NCI-H2029 treated with DMSO at 0.1 percent for 48 hours (cell line): ENCODE data around the gene SAMD11.
"Not testable (repeated sequence)": the region's sequence is repeated elsewhere in the genome, so short reads cannot be mapped to it uniquely, and the experiment has no call there.

Experiments
- DNase-seq: peaks from one replicate; lab custom pipeline; 2025; lab: John Stamatoyannopoulos, UW

Gene SAMD11

DNA sequence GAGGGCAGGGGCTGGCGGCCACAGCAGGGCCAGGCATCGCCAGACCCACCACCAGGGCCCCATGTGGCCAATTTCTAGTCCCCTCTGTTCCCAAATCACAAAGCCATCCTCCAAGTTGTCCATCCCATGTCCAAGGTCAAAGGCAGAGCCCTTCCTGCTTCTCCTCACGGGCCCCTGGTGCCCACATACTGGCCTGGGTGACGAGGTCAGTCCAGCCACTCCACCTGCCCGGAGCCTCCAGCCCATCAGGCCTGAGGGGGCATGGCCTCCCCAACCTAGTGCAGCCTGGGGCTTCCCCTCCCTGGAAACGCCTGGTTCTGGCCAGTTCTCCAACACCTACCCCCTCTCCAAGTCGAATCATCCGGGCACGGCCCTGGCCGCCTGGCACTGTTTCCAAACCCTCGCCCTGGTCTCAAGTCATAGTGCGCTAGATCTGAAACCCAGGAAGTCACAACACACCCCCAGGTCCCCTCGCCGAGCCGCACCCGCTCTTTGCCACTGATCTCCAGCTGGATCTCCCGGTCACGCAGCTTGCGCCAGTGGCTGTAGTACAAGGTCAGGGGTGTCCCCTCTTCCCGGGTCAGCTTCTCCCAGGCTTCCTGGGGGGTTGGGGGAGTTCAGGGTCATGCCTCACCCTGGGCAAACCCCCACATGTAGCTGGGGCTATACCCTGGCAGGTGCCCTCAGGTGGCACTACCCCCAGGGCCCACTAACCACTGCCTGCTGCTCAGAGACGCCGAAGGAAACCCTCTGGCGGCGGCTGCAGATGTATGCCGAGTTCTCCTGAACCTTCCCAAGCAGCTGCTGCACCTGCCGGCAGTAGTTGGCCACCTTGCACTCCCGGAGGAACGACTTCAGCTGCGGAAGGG lies 22.2 kb downstream of the SAMD11 start:
- DNase-seq = no peak

DNA sequence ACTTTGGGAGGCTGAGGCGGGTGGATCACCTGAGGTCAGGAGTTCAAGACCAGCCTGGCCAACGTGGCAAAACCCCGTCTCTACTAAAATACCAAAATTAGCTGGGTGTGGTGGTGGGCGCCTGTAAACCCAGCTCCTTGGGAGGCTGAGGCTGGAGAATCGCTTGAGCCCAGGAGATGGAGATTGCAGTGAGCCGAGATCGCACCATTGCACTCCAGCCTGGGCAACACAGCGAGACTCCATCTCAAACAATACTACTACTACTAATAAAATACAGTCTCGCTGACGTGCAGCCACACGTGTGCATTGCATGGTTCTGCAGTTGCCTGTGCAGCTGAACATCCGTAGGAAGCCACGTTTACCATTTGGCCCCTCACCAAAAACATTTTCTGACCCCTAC lies 23.1 kb downstream of the SAMD11 start:
- DNase-seq = not testable (repeated sequence)

DNA sequence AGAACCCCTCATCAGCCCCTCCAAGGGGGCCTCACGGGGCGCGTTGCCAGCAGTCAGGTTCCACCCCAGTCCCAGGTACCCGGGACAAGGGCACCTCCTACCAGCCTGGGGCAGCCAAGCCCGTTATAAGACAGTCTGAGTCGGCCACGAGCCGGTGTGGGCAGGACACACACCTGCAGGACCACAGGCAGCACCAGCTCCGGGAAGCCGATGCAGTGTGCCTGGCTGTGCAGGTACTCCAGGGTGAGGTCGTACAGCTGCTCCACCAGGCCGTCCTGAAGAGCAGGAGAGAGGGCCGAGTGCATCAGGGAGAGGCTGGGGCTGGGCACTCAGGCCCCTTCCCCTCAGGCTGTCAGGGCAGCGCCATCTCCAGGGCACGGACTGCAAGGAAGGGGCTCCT lies 24.2 kb downstream of the SAMD11 start:
- no peak for DNase-seq

DNA sequence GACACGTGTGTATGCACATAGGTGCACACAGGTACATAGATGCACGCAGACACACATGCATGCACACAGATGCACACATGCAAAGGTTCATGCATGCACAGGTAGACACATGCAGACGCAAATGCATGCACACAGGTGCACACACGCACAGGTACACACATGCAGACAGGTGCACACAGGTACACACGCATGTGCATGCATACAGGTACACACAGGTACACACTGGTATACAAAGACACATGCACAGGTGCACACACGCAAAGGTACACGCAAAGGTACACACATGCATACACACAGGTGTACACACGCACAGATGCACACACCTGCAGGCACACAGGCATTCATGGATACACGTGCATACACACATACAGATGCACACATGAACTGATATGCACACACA lies 26.5 kb downstream of the SAMD11 start:
- DNase-seq = no peak

DNA sequence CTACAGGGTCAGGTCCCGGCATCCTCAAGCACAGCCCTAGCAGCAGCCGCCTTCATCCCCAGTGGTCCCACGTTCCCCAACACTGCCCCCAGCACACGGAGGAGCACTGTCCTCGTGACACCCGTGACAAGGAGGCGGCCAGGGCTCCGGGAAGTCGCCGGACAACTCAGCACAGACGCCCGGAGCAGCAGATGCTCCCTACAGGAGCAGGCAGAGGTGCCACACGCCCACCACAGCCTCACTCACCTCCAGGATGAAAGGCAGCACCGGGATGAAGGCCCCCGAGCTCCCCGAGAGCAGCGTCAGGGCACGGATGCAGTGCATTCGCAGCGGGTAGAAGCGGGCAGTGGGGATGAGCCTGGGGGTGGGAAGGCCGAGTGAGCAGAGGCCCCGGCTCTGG lies 27.2 kb downstream of the SAMD11 start:
- DNase-seq = no peak

DNA sequence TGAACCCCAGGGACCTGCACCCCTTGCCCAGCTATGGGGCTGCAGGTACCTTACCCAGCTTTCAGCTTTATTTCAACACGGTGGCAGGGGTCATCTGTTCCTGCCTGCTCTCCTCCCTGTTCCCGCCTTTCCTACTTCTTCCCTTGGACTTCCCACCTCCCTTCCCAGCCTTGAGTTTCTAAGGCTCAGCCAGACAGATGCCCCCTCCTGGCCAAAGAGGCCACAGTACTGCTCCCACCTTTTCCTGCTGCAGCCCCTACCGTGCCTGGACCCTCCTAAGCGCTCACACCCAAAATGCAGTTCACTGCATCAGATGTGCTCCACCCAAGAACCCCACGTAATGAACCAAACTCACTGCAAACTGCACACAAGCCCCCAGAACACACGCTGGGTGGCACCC lies 27.6 kb downstream of the SAMD11 start:
- no peak for DNase-seq

DNA sequence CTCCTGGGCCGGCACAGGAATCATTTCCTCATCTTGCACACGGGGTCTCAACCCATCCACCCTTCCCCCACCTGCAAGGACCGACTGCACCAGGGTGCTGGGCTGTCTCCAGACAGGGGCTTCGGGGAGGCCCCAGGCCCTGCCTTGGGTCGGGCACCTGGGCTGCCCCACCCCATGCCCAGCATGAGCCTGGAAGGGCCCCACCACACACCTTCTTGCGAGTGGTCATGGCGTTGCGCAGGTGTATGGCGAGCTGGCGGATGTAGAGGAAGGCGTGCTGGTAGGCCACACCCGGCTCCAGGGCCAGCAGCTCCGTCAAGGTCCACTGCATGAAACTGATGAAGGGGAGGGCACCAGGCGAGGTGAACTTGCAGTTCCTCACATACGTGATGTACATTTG lies 28.5 kb downstream of the SAMD11 start:
- no peak for DNase-seq

DNA sequence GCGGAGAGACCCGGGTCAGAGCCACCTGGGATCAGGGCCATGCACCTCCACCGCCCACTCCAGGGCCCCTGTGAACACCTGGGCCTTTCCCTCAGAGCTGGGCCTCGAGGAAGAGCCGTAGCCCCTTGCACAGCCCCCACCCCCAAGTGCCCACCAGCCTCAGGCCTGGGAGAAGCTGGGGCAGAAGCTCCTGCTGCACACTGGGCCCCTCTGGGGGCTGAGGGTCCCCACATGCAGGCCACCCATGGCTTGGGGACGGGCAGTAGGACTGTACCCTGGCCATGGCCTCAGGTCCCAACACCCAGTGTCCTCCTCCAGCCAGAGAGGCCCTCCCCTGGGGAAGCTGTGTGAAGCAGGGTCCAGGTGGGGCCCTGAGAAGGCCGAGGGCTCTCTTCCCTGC lies 28.9 kb downstream of the SAMD11 start:
- DNase-seq = no peak

DNA sequence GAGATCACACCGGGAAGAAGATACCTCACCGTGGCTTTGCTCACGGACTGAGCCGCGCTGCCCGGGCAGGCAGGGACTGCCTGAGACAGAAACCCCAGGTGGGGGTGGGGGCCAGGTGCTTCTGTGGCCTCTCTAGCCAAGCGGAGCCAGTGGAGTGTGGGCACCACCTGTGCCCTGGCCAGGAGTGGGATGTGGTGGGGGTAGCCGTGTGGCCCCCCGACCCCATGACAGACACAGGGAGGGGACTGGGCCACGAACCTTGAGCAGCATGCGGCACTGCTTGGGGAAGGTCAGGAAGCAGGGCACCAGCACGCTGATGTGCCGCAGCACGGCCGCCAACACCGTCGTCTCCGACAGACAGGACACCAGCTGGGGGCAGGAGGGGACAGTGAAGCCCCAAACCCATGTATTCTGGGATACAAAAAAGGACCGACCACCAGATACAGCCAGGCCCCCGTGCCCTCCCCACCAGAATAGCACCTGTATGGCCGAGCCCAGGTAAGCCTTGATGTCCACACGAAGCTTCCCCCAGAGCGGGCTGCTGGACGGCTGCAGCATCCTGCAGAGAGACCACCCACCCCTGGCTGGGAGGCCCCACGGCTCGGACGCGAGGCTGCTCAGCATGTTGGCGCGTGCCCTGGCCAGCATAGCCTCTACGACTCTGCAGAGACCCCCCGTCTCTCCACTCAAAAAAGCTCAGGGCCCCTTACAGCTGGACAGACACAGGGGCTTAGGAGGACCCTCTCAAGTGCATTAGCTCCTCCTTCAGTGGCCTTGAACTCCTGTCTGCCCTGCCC lies 30.0 kb downstream of the SAMD11 start:
- no peak for DNase-seq

DNA sequence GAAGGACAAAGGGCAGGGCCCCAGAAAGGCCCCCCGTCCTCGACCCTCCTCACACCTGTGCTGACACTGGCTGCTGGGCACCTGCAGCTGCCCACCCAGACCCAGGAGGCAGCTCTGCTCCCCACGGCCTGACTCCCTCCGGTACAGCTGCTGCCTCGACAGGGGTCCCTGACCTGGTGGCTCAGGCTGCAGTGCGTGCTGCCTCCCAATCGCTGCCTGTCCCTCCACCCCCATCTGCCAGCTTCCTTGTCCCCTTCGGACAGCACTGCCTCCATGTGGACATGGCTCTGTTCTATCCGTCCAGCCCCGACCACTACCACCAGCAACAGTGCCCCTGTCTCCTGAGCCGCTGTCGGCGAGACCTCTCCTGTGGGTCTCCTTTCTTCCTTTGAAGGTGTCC lies 31.2 kb downstream of the SAMD11 start:
- DNase-seq = no peak

DNA sequence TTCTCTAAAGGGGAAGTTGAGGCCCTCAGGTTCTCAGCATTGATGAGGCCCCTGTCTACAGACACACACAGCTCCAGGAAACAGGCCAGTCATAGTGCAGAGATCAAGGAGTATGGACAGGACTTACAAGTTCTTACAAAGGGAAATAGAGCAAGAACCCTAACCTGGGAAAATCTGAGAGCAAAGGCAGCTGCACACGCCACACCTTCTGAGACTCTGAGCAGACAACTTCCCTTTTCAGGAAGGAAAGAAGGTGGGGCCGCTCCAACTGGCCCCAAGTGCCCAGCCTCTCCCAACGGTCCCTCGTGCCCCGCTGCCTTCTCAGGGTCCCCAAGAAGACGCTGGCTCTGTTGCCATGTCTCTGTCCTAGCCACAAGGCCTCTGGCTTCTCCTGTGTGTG lies 31.8 kb downstream of the SAMD11 start:
- DNase-seq = no peak

DNA sequence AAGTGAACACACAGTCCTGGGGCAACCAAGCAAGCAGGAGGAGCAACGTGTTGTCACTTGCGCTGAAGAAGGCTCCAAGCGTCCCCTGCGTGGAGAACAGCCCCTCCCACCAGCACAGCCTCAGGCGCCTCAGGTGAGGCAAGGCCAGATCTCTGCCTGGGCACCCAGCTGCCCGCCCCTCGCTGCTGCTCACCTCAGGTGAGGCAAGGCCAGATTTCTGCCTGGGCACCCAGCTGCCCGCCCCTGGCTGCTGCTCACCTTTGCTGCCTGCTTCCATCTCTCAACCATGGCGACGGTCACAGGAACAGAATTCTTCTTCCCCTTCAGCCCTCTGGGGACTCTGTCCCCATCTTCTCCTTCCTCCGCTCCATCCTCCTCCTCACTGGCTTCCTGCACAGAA lies 32.9 kb downstream of the SAMD11 start:
- no peak for DNase-seq

DNA sequence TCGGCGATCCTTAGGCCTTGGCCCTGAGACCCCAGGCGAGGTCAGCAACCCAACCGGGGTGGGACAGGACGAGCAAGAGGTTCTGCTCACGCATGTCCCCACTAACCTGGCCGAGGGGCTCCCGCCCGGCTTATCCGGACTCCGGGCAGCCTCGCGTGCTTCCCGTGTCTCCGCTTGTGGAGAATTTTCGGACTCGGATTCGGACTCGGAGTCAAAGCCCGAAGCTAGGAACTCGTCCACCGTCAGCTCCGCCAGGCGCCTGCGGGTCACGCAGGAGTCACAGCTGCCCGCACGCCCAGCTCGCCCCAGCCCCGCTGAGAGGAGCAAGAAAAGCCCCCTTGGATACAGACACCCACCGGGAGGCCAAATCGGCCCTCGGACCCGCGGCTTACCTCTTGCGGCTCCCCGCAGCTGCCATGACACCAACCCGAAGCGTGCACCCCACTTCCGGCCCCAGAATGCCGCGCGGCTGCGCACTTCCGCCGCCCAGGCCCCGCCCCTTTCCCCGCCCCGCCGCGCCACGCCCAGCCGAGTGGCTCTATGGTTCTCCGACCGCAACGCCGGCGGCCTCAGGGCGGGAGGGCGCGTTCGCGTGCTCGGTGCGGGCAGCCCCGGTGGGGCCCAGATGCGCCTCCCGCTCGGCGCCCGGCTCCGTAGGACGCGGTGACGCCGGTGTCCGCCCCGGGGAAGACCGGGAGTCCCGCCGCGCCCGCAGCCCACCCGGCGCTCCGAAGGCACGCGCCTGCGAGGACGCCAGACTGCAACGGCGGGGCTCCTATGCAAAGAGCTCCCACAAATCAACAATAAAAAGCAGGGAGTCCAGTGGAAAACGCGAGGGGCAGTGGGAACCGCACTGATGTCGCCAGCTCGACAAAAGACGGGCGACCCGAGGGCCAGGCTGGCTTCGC lies 35.4 kb downstream of the SAMD11 start, which contains the start of gene NOC2L:
NOC2L (minus strand) TSS at position 434 of the 908 bp plus-strand sequence; CDS start at position 418, 16 bp downstream.
- DNase-seq = peak; percentile 42

DNA sequence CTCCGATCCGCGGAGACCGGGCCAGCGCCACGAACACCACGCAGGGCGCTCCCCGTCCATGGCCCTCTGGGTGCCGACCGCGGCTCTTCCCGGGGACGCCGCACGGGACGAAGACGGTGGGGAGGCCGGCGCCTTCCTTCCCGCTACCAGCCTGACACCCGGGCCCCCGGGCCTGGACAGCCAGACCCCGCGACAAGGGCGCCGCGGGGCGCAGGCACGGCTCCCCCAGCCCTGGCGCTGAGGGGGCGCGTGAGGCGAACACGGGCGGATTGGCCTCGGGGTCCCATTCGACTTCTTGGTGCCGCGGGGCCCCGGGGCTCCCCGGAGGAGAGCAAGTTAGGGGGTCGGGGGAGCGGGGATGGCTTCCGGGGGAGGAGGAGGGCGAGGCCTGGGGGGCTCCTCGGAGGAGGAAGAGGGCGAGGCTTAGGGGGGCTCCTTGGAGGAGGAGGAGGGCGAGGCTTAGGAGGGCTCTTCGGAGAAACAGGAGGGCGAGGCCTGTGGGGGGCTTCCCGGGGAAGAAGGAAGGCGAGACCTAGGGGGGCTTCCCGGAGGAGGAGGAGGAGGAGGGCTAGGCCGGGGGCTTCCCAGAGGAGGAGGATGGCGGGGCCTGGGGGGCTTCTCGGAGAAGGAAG lies 36.1 kb downstream of the SAMD11 start:
- no peak for DNase-seq

DNA sequence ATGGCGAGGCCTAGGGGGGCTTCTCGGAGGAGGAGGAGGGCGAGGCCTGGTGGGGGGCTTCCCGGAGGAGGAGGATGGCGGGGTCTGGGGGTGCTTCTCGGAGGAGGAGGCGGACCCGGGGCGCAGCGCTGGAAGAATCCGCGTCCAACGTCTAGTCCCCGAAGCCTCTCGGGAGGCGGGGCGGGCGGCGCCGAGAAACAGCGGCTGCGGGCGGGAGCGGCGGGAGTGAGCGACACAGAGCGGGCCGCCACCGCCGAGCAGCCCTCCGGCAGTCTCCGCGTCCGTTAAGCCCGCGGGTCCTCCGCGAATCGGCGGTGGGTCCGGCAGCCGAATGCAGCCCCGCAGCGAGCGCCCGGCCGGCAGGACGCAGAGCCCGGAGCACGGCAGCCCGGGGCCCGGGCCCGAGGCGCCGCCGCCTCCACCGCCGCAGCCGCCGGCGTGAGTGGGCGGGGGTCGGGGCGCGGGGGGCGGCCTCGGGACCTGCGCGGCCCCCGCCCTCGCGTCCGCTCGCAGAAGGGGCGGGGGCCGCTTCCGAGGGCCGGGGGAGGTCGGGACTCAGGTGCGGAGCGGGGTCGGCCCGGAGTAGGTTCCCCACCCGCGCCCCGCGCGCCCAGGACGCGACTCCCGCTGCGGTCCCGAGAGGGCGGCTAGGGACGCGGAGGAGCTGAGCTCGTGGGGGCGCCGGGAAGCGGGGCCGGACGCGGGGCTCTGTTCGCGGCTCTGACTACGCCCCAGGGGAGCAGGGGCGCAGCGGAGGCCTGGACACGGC lies 36.8 kb downstream of the SAMD11 start, which contains the start of gene KLHL17:
KLHL17 (plus strand) TSS at position 222 of the 769 bp plus-strand sequence; CDS start at position 332, 110 bp downstream.
- DNase-seq = no peak

DNA sequence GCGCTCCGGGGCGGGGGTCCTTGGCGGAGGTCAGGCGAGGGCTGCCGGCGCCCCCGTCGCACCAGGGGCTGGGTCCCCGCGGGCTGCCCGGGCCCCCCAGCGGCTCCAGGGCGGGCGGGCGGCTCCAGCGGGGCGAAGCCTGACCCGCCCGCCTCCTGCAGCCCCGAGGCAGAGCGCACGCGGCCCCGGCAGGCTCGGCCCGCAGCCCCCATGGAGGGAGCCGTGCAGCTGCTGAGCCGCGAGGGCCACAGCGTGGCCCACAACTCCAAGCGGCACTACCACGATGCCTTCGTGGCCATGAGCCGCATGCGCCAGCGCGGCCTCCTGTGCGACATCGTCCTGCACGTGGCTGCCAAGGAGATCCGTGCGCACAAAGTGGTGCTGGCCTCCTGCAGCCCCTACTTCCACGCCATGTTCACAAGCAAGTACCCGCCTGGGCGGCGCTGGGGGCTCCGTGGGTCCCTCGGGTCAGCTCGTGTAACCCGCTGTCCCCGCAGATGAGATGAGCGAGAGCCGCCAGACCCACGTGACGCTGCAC lies 37.5 kb downstream of the SAMD11 start:
- DNase-seq = no peak

DNA sequence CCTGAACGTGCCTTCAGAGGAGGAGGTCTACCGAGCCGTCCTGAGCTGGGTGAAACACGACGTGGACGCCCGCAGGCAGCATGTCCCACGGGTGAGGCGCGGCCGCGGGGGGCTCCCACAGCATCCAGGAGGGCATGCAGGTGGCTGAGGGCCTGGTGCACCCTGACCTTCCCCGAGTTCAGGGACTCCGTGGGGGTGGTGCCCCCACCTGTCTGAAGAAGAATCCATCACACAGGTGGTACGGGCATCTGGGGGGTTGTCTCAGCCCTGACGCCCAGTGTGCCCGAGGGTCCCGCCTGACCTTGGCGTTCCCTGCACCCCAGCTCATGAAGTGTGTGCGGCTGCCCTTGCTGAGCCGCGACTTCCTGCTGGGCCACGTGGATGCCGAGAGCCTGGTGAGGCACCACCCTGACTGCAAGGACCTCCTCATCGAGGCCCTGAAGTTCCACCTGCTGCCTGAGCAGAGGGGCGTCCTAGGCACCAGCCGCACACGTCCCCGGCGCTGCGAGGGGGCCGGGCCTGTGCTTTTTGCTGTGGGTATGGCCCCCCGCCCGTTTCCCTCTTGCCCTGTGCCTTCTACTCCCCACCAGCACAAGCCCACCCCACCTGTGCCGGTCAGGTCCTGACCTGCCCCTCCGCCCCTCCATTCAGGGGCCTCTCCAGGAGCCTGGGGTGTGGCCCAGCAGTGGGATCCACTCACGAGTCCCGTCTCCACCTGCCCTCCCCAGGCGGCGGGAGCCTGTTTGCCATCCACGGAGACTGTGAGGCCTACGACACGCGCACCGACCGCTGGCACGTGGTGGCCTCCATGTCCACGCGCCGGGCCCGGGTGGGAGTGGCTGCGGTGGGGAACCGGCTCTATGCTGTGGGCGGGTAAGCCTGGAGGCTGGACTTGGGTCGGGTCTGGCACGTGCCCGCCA lies 38.9 kb downstream of the SAMD11 start:
- no peak for DNase-seq

DNA sequence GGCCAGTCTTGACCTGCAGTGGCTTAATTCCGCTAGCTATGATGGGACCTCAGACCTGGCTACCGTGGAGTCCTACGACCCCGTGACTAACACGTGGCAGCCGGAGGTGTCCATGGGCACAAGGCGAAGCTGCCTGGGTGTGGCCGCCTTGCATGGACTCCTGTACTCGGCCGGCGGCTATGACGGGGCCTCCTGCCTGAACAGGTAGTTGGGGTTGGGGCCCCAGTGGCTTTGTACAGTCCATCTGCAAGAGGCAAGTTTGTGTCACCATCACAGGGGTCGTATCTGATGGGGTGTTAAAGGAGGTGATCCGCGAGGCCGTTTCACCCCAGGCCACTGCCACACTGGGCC lies 39.6 kb downstream of the SAMD11 start:
- DNase-seq = no peak

DNA sequence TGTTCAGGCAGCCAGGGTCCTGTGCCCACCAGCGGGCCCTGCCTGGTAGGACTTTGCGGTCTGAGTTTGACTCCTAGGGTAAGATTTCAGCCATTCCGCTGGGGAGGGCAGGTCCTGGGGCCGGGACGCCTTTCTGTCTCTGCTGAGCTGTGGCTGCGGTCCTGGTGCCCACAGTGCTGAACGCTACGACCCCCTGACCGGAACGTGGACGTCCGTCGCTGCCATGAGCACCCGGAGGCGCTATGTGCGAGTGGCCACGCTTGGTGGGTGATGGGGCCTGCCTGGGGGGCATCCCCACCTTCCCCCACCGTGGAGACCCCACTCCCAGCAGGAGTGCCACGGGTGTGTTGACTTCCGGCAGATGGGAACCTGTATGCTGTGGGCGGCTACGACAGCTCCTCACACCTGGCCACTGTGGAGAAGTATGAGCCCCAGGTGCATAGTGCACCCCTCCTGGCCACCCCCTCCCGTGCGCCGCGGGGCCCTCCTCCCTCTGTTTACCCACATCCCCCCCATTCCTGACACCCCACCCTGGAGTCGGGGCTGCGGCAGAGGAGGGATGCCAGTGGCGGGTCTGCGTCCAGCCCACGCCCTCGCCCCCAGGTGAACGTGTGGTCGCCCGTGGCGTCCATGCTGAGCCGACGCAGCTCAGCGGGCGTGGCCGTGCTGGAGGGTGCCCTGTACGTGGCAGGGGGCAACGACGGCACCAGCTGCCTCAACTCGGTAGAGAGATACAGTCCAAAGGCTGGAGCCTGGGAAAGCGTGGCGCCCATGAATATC lies 40.2 kb downstream of the SAMD11 start:
- DNase-seq = no peak
